OCI-LY7 (cell line): ENCODE results near the gene FAHD2A. TPM values are rescaled to one million over a fixed set of nuclear protein-coding genes. Genes with fewer than 3 reads are reported as not detected.

Experiments
- BruUV-seq: library from RNA; stranded (reverse); fragments of 400-500 nt; replicated peaks from 2 replicates; lab custom pipeline; 2021; lab: Mats Ljungman, UMichigan
- CTCF ChIA-PET: fragments of 300-600 bp; sonication (Branson Sonifier 250); formaldehyde crosslinking; loops from one replicate; lab custom pipeline; 2022; ENCODE audit warnings: antibody characterized with exemption; ENCODE audit not compliant: unreplicated experiment; lab: Charles Lee
- POLR2A ChIA-PET: fragments of 300-600 bp; sonication (Branson Sonifier 250); formaldehyde crosslinking; loops from one replicate; lab custom pipeline; 2022; ENCODE audit warnings: antibody characterized with exemption; lab: Charles Lee
- DNase-seq: peaks from one replicate; pipeline ENCODE4 v3.0.0-alpha.2; 2015; ENCODE audit warnings: low spot score
- H2AFZ ChIP-seq: fragments of 200-600 bp; sonication (generic), shearing (Covaris generic); 2 replicates; pipeline ENCODE4 v1.6.1; 2014; ENCODE audit warnings: mild to moderate bottlenecking, antibody characterized with exemption, low read length, moderate library complexity
- H3K27ac ChIP-seq: fragments of 200-600 bp; sonication (generic); 2 replicates; pipeline ENCODE4 v1.5.1; 2014; ENCODE audit warnings: mixed run types, low read depth, mild to moderate bottlenecking, moderate library complexity, low read length, inconsistent platforms; ENCODE audit not compliant: poor library complexity, severe bottlenecking
- H3K36me3 ChIP-seq: fragments of 200-600 bp; sonication (generic); 2 replicates; pipeline ENCODE4 v1.6.1; 2014; ENCODE audit warnings: mild to moderate bottlenecking, antibody characterized with exemption, low read length, moderate library complexity, mixed read lengths; ENCODE audit not compliant: insufficient read depth
- H3K4me1 ChIP-seq: fragments of 200-600 bp; sonication (generic); 2 replicates; pipeline ENCODE4 v1.5.1; 2014; ENCODE audit warnings: mild to moderate bottlenecking, low read length; ENCODE audit not compliant: insufficient read depth, poor library complexity, severe bottlenecking
- H3K4me2 ChIP-seq: fragments of 200-600 bp; sonication (generic); 2 replicates; pipeline ENCODE4 v1.6.1; 2014; ENCODE audit warnings: mild to moderate bottlenecking, low read length
- H3K4me3 ChIP-seq: fragments of 200-600 bp; sonication (generic); 2 replicates; pipeline ENCODE4 v1.5.1; 2014; ENCODE audit warnings: mild to moderate bottlenecking, low read depth, low read length; ENCODE audit not compliant: poor library complexity, severe bottlenecking
- H3K79me2 ChIP-seq: fragments of 200-600 bp; sonication (generic); 2 replicates; pipeline ENCODE4 v1.6.1; 2016; ENCODE audit warnings: low read depth, mild to moderate bottlenecking, low read length, moderate library complexity, mixed read lengths; ENCODE audit not compliant: insufficient read depth
- H3K9me2 ChIP-seq: fragments of 200-600 bp; sonication (generic); 2 replicates; pipeline ENCODE4 v1.6.1; 2016; ENCODE audit warnings: mild to moderate bottlenecking, low read length, mixed read lengths; ENCODE audit not compliant: insufficient read depth
- H3K9me3 ChIP-seq: fragments of 200-600 bp; sonication (generic); 2 replicates; pipeline ENCODE4 v1.6.1; 2014; ENCODE audit warnings: mild to moderate bottlenecking, mixed run types, low read length, mixed read lengths
- H4K20me1 ChIP-seq: fragments of 200-600 bp; sonication (generic); 2 replicates; pipeline ENCODE4 v1.6.1; 2014; ENCODE audit warnings: mild to moderate bottlenecking, antibody characterized with exemption, low read length, moderate library complexity, mixed read lengths; ENCODE audit not compliant: insufficient read depth
- EZH2phosphoT487 ChIP-seq: fragments of 200-600 bp; sonication (generic); IDR thresholded peaks from 2 replicates; pipeline ENCODE4 v1.6.1; 2018; ENCODE audit warnings: low read depth, borderline replicate concordance, mild to moderate bottlenecking, mixed run types, antibody characterized with exemption, low read length, moderate library complexity, mixed read lengths
- intact Hi-C: fragments of 100-400 bp; cut with micrococcal nuclease; formaldehyde crosslinking; loops from one replicate; pipeline ENCODE4 v1.10.0; 2022; ENCODE audit not compliant: unreplicated experiment
- total RNA-seq, 2 experiments: library from RNA; depleted of rRNA in 1 of 2; stranded (reverse); fragments of >200 nt in 1 of 2; shearing (Covaris generic) in 1 of 2; gene quantifications; 2 replicates each; pipeline ENCODE4 v1.2.3, GENCODE V29; 2014 to 2022
- TF ChIP-seq, protein P1 (sequence below): fragments of 200-600 bp; sonication (generic); conservative IDR thresholded peaks from 2 replicates; pipeline ENCODE4 v1.5.1; 2014; ENCODE audit warnings: mild to moderate bottlenecking, antibody characterized with exemption, low read length, moderate library complexity, mixed read lengths

FAHD2A gene
- total RNA-seq, 2 experiments from 2014 or later, result 48.2 to 50.9 TPM

- Histone ChIP-seq H3K4me1 (no peaks in the 10 kb centered on the region), H3K36me3 (no peaks in the 10 kb centered on the region), H3K27ac (no peak overlapping the region), H2AFZ (no peak overlapping the region), H3K4me3 (no peak overlapping the region), H3K9me2 (no peaks in the 10 kb centered on the region), H3K9me3 (no peaks in the 10 kb centered on the region), H3K4me2 (no peak overlapping the region), H4K20me1 (no peaks in the 10 kb centered on the region), H3K79me2 (no peaks in the 10 kb centered on the region)
- intact Hi-C loops, result no loop called here
- no TSS peak for BruUV-seq
- no peak for DNase-seq
- ChIA-PET POLR2A (no interaction called here), CTCF (no interaction called here)
- no peak for TF ChIP-seq EZH2phosphoT487
- TF ChIP-seq, protein P1, sequence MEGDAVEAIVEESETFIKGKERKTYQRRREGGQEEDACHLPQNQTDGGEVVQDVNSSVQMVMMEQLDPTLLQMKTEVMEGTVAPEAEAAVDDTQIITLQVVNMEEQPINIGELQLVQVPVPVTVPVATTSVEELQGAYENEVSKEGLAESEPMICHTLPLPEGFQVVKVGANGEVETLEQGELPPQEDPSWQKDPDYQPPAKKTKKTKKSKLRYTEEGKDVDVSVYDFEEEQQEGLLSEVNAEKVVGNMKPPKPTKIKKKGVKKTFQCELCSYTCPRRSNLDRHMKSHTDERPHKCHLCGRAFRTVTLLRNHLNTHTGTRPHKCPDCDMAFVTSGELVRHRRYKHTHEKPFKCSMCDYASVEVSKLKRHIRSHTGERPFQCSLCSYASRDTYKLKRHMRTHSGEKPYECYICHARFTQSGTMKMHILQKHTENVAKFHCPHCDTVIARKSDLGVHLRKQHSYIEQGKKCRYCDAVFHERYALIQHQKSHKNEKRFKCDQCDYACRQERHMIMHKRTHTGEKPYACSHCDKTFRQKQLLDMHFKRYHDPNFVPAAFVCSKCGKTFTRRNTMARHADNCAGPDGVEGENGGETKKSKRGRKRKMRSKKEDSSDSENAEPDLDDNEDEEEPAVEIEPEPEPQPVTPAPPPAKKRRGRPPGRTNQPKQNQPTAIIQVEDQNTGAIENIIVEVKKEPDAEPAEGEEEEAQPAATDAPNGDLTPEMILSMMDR, result no peak
Measured at GRCh38 chr2:95384854-95385569, 17.5 kb upstream of the FAHD2A start.

DNA sequence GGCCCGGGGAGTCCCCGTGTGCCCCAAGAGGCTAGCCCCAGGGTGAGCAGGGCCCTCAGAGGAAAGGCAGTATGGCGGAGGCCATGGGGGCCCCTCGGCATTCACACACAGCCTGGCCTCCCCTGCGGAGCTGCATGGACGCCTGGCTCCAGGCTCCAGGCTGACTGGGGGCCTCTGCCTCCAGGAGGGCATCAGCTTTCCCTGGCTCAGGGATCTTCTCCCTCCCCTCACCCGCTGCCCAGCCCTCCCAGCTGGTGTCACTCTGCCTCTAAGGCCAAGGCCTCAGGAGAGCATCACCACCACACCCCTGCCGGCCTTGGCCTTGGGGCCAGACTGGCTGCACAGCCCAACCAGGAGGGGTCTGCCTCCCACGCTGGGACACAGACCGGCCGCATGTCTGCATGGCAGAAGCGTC is 16.9 kb upstream of the FAHD2A start:
- ChIA-PET CTCF (no interaction called here), POLR2A (no interaction called here)
- Histone ChIP-seq H3K4me3 (no peak overlapping the region), H4K20me1 (no peaks in the 10 kb centered on the region), H3K79me2 (no peaks in the 10 kb centered on the region), H3K36me3 (no peaks in the 10 kb centered on the region), H3K4me1 (no peaks in the 10 kb centered on the region), H3K27ac (no peak overlapping the region), H3K4me2 (no peak overlapping the region), H3K9me2 (no peaks in the 10 kb centered on the region), H3K9me3 (no peaks in the 10 kb centered on the region), H2AFZ (no peak overlapping the region)
- no peak for DNase-seq
- no TSS peak for BruUV-seq
- intact Hi-C loops, result no loop called here
- TF ChIP-seq, protein P1, result no peak
- no peak for TF ChIP-seq EZH2phosphoT487

- Histone ChIP-seq H2AFZ (no peak overlapping the region), H3K27ac (no peak overlapping the region), H3K4me3 (no peak overlapping the region), H3K79me2 (no peaks in the 10 kb centered on the region), H3K4me2 (no peak overlapping the region), H3K4me1 (no peaks in the 10 kb centered on the region), H4K20me1 (no peaks in the 10 kb centered on the region), H3K9me2 (no peaks in the 10 kb centered on the region), H3K36me3 (no peaks in the 10 kb centered on the region), H3K9me3 (no peaks in the 10 kb centered on the region)
- intact Hi-C loops, result no loop called here
- ChIA-PET POLR2A (no interaction called here), CTCF (no interaction called here)
- DNase-seq, result no peak
- BruUV-seq, result no TSS peak
- TF ChIP-seq, protein P1, result no peak
- TF ChIP-seq EZH2phosphoT487, result no peak
Measured at GRCh38 chr2:95386031-95386430, 16.5 kb upstream of the FAHD2A start.
